Mesendoderm (in vitro differentiated cells): ENCODE measurements around the gene SYT15B.
A peak's percentile ranks its signal among the peaks of the same experiment; 100 is the strongest.
"Not testable (repeated sequence)": the region's sequence is repeated elsewhere in the genome, so short reads cannot be mapped to it uniquely, and the experiment has no call there.

Source experiments
- DNase-seq: peaks from one replicate; pipeline ENCODE4 v3.0.0; 2013
- H2AK5ac ChIP-seq: 2 replicates; pipeline ENCODE4 v1.6.1; 2013; ENCODE audit warnings: low read length, inconsistent platforms
- H2BK120ac ChIP-seq: 2 replicates; pipeline ENCODE4 v1.6.1; 2013; ENCODE audit warnings: low read depth, mild to moderate bottlenecking, low read length, moderate library complexity, mixed read lengths
- H2BK15ac ChIP-seq: replicated peaks from 2 replicates; pipeline ENCODE4 v1.6.1; 2013; ENCODE audit warnings: low read depth, mild to moderate bottlenecking, moderate library complexity
- H2BK5ac ChIP-seq: 2 replicates; pipeline ENCODE4 v1.6.1; 2013; ENCODE audit warnings: low read length, inconsistent platforms
- H3K18ac ChIP-seq: 2 replicates; pipeline ENCODE4 v1.6.1; 2013; ENCODE audit warnings: mild to moderate bottlenecking, low read length, mixed read lengths
- H3K23ac ChIP-seq: one replicate; pipeline ENCODE4 v1.6.1; 2013; ENCODE audit warnings: low read length
- H3K27ac ChIP-seq: 2 replicates; pipeline ENCODE4 v1.5.1; 2013; ENCODE audit warnings: low read depth, mild to moderate bottlenecking, inconsistent platforms, low read length, moderate library complexity
- H3K27me3 ChIP-seq: 2 replicates; pipeline ENCODE4 v1.6.1; 2013; ENCODE audit warnings: low read length, control low read depth, mild to moderate bottlenecking, inconsistent platforms; ENCODE audit not compliant: insufficient read depth, poor library complexity
- H3K36me3 ChIP-seq: 2 replicates; pipeline ENCODE4 v1.6.1; 2013; ENCODE audit warnings: low read length, inconsistent platforms; ENCODE audit not compliant: control insufficient read depth, insufficient read depth
- H3K4ac ChIP-seq: one replicate; pipeline ENCODE4 v1.6.1; 2013; ENCODE audit warnings: low read depth, mild to moderate bottlenecking, low read length, moderate library complexity
- H3K4me1 ChIP-seq: 2 replicates; pipeline ENCODE4 v1.6.1; 2013; ENCODE audit warnings: low read depth, low read length, inconsistent platforms; ENCODE audit not compliant: control insufficient read depth
- H3K4me2 ChIP-seq: 2 replicates; pipeline ENCODE4 v1.6.1; 2013; ENCODE audit warnings: low read length
- H3K4me3 ChIP-seq: 2 replicates; pipeline ENCODE4 v1.5.1; 2013; ENCODE audit warnings: mild to moderate bottlenecking, low read length
- H3K56ac ChIP-seq: one replicate; pipeline ENCODE4 v1.6.1; 2013; ENCODE audit warnings: low read length
- H3K79me1 ChIP-seq: 2 replicates; pipeline ENCODE4 v1.6.1; 2013; ENCODE audit warnings: low read length, inconsistent platforms
- H3K79me2 ChIP-seq: 2 replicates; pipeline ENCODE4 v1.6.1; 2013; ENCODE audit warnings: mild to moderate bottlenecking, low read length; ENCODE audit not compliant: control insufficient read depth, insufficient read depth
- H3K9ac ChIP-seq: 2 replicates; pipeline ENCODE4 v1.6.1; 2013; ENCODE audit warnings: low read length, inconsistent platforms
- H4K5ac ChIP-seq: one replicate; pipeline ENCODE4 v1.6.1; 2013; ENCODE audit warnings: low read length
- H4K8ac ChIP-seq: one replicate; pipeline ENCODE4 v1.6.1; 2013; ENCODE audit warnings: low read depth, mild to moderate bottlenecking, control low read depth, low read length, moderate library complexity
- WGBS: extraction: QIAGEN DNeasy Blood & Tissue Kit; methylation state at CpG from one replicate; pipeline ENCODE4 v1.1.7; 2013; ENCODE audit warnings: low lambda C conversion rate, missing lambda C conversion rate; ENCODE audit not compliant: insufficient coverage; ENCODE audit errors: extremely low coverage; 5-methylcytosine and 5-hydroxymethylcytosine counted together

The SYT15B gene

GRCh38 chr10:47768085-47768484 is 4.7 kb upstream of the SYT15B start:
- not testable (repeated sequence) for H3K18ac ChIP-seq, H3K9ac ChIP-seq, H2BK120ac ChIP-seq, H3K79me1 ChIP-seq, H3K4me3 ChIP-seq, H2BK15ac ChIP-seq, H4K5ac ChIP-seq, H3K4me2 ChIP-seq, H3K4ac ChIP-seq, H4K8ac ChIP-seq, H2AK5ac ChIP-seq, H3K23ac ChIP-seq, H3K56ac ChIP-seq, H3K27ac ChIP-seq, H3K4me1 ChIP-seq, H3K27me3 ChIP-seq, H3K36me3 ChIP-seq, H3K79me2 ChIP-seq, H2BK5ac ChIP-seq
- peak; percentile 18 for DNase-seq
- no CpG with 5 or more reads among the region's 3 CpGs for WGBS

GRCh38 chr10:47767236-47767635 is 3.8 kb upstream of the SYT15B start:
- not testable (repeated sequence) for H4K8ac ChIP-seq, DNase-seq, H3K27ac ChIP-seq, H3K18ac ChIP-seq, H2BK120ac ChIP-seq, H2BK5ac ChIP-seq, H3K4me1 ChIP-seq, H2BK15ac ChIP-seq, H3K79me2 ChIP-seq, H3K36me3 ChIP-seq, H3K4me2 ChIP-seq, H4K5ac ChIP-seq, H3K9ac ChIP-seq, H3K27me3 ChIP-seq, H2AK5ac ChIP-seq, H3K56ac ChIP-seq, H3K4ac ChIP-seq, H3K23ac ChIP-seq, H3K79me1 ChIP-seq, H3K4me3 ChIP-seq
- no CpG with 5 or more reads among the region's 5 CpGs for WGBS

DNA sequence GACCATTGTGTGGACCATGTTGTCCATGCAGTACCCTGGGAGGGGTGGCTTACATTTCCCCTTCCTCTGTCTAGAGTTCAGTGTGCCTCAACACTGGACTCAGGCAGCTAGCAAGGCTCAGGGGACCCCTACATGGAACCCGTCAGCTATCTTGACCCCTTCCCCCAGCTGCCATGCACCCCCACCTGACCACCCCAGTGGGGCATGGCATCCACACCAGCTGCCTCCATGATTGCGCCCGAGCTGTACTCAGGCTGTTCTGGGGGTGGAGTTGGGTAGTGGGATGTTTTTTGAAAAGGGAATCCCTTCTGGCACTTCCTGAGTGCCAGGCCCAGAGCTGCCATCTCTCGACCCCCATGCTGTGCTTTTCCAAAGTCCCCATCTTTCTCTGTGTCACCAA is 1.8 kb upstream of the SYT15B start:
- H3K4ac ChIP-seq, DNase-seq, H3K56ac ChIP-seq, H3K4me3 ChIP-seq, H4K5ac ChIP-seq, H3K4me1 ChIP-seq, H3K79me1 ChIP-seq, H2BK120ac ChIP-seq, H2AK5ac ChIP-seq, H4K8ac ChIP-seq, H3K4me2 ChIP-seq, H3K18ac ChIP-seq, H3K23ac ChIP-seq, H3K79me2 ChIP-seq, H2BK15ac ChIP-seq, H3K9ac ChIP-seq, H3K27ac ChIP-seq, H3K36me3 ChIP-seq, H2BK5ac ChIP-seq, H3K27me3 ChIP-seq: not testable (repeated sequence)
- WGBS, result no CpG with 5 or more reads among the region's 4 CpGs

GRCh38 chr10:47762674-47763553 is 478 bp downstream of the SYT15B start:
- not testable (repeated sequence) for H3K4me3 ChIP-seq, H3K9ac ChIP-seq, H3K4me1 ChIP-seq, H2BK15ac ChIP-seq, H3K27ac ChIP-seq, H3K4me2 ChIP-seq, H3K79me2 ChIP-seq, H3K18ac ChIP-seq, H3K4ac ChIP-seq, H2BK5ac ChIP-seq, H3K23ac ChIP-seq, DNase-seq, H3K56ac ChIP-seq, H3K79me1 ChIP-seq, H4K5ac ChIP-seq, H2AK5ac ChIP-seq, H3K27me3 ChIP-seq, H4K8ac ChIP-seq, H3K36me3 ChIP-seq, H2BK120ac ChIP-seq
- WGBS, result no CpG with 5 or more reads among the region's 80 CpGs

DNA sequence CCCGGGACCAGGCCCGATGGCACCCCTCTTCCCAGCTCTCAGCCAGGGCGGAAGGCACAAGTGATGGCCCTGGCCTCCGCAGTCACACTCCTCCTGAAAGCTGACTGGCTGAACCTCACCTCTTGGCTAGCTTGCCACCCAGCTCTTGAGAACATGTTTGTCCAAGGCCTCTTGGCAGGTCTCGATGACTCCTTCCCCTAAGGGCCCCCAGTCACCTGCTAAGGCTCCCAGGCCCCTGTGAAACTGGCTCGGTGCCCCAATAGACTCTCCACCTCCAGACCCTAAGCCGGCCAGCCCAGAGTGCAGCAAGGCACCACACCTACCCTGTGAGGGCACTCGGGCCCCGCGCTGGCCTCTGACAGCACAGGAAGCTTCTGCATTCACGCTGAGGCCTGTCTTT is 4.5 kb downstream of the SYT15B start:
- H3K23ac ChIP-seq, H3K27ac ChIP-seq, H3K79me1 ChIP-seq, H3K9ac ChIP-seq, H2AK5ac ChIP-seq, DNase-seq, H3K4me3 ChIP-seq, H3K56ac ChIP-seq, H2BK120ac ChIP-seq, H2BK15ac ChIP-seq, H3K4ac ChIP-seq, H3K27me3 ChIP-seq, H4K5ac ChIP-seq, H3K79me2 ChIP-seq, H3K36me3 ChIP-seq, H4K8ac ChIP-seq, H3K18ac ChIP-seq, H3K4me2 ChIP-seq, H2BK5ac ChIP-seq, H3K4me1 ChIP-seq: not testable (repeated sequence)
- WGBS, result no CpG with 5 or more reads among the region's 11 CpGs

GRCh38 chr10:47756169-47756568 is 7.2 kb downstream of the SYT15B start:
- H2BK15ac ChIP-seq, H3K23ac ChIP-seq, H4K8ac ChIP-seq, H3K79me2 ChIP-seq, H4K5ac ChIP-seq, H3K27me3 ChIP-seq, H3K18ac ChIP-seq, H3K4ac ChIP-seq, DNase-seq, H3K9ac ChIP-seq, H2BK5ac ChIP-seq, H3K4me3 ChIP-seq, H3K79me1 ChIP-seq, H3K4me2 ChIP-seq, H3K36me3 ChIP-seq, H2AK5ac ChIP-seq, H3K56ac ChIP-seq, H3K4me1 ChIP-seq, H3K27ac ChIP-seq, H2BK120ac ChIP-seq: not testable (repeated sequence)
- no CpG with 5 or more reads among the region's 13 CpGs for WGBS
